ENCODE measurements around the gene IGSF22.

IGSF22 gene

DNA sequence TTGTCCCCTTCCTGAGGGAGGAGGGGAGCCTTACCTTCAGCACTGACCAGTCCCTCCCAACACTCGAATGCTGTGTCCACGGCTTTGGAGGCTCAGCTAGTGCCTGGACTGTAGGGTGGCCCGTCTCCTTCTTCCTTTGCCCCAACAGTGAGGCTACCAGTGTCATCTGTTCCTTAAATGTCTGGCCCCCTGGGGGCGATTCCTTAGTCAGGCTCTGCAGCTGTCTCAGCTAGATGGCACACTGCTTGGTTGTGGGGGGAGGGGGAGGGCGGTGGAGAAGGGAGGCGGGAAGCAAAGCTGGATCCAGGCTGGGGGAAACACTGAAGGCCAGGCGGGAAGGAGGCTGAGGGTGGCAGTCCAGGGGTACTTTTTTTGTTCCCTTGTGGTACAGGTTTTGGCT is at the start of gene IGSF22:
Gene IGSF22 (minus strand): TSS at position 149 of the 400 bp plus-strand sequence. CDS start 1,952 bp downstream, outside the sequence.
- Histone ChIP-seq H3K27ac (no peak within 1 kb of the TSS), H3K9ac (ENCODE audit: insufficient read length) (no peak within 1 kb of the TSS), H3K36me3 (ENCODE audit: insufficient read depth, low read length) (no peaks in the 10 kb centered on the region), H3K4me3 (no peak within 1 kb of the TSS), H3K9me3 (ENCODE audit: low read depth, low read length) (no peaks in the 10 kb centered on the region)
- no peak for DNase-seq (ENCODE audit: low read depth, low spot score)
- no peak for TF ChIP-seq EZH2 (IDR thresholded peaks at IDR 0.05)
- TF ChIP-seq POLR2AphosphoS5 (IDR thresholded peaks at IDR 0.05; ENCODE audit: borderline replicate concordance, low read depth, low read length) = no peak
- no peak for TF ChIP-seq FOXP2 (optimal IDR thresholded peaks at IDR 0.05; ENCODE audit: control extremely low read depth, extremely low read length, insufficient read depth)

DNA sequence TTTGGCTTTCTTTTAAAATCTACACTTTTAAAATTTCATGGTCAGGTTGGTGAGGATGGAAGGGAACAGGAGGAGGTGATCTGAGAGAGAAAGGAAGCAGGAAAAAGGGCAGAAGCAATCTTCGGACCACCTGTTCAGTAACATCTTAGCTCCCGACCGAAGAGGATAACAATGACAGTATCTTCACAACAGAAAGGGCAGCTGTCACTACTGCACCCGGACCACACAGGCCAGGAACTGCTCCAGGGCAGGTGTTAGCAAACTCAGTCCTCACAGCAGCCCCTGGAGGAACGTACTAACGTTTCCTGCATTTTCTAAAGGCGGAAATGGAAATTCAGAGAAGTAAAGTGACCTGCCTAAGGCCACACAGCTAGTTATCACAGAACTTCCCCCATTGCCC is 48.8 kb upstream of the IGSF22 start:
- no peak for DNase-seq (ENCODE audit: low read depth, low spot score)
- TF ChIP-seq POLR2AphosphoS5 (IDR thresholded peaks at IDR 0.05; ENCODE audit: borderline replicate concordance, low read depth, low read length) = no peak
- no peak overlapping the region for H3K4me3 ChIP-seq
- no peak overlapping the region for H3K9ac ChIP-seq (ENCODE audit: insufficient read length)
- H3K36me3 ChIP-seq (ENCODE audit: insufficient read depth, low read length) = no peaks in the 10 kb centered on the region
- no peaks in the 10 kb centered on the region for H3K9me3 ChIP-seq (ENCODE audit: low read depth, low read length)
- H3K27ac ChIP-seq = no peak overlapping the region

DNA sequence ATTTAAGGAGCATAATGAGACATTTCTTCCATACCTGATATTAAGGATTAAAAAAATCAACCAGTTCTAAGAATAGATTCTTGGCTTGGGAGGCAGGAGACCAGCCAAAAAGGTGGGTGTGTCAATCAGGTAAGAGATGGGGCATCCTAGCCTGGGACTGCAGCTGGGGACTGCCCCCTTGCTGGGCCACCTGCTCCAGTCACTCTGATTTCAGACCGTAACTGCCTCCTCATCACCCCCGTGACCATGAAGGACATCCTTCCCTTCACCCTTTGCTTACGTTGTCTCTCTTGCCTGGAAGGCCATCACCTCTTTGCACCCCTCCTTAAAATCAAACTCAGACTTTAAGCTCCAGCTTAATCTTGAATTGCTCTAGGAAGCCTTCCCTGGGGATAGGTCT is 47.7 kb upstream of the IGSF22 start:
- TF ChIP-seq EZH2 (IDR thresholded peaks at IDR 0.05) = no peak
- TF ChIP-seq POLR2AphosphoS5 (IDR thresholded peaks at IDR 0.05; ENCODE audit: borderline replicate concordance, low read depth, low read length) = no peak
- no peak for TF ChIP-seq FOXP2 (optimal IDR thresholded peaks at IDR 0.05; ENCODE audit: control extremely low read depth, extremely low read length, insufficient read depth)
- H3K9me3 ChIP-seq (ENCODE audit: low read depth, low read length) = no peaks in the 10 kb centered on the region
- H3K4me3 ChIP-seq = no peak overlapping the region
- H3K9ac ChIP-seq (ENCODE audit: insufficient read length) = no peak overlapping the region
- no peaks in the 10 kb centered on the region for H3K36me3 ChIP-seq (ENCODE audit: insufficient read depth, low read length)
- no peak for DNase-seq (ENCODE audit: low read depth, low spot score)
- H3K27ac ChIP-seq = no peak overlapping the region

DNA sequence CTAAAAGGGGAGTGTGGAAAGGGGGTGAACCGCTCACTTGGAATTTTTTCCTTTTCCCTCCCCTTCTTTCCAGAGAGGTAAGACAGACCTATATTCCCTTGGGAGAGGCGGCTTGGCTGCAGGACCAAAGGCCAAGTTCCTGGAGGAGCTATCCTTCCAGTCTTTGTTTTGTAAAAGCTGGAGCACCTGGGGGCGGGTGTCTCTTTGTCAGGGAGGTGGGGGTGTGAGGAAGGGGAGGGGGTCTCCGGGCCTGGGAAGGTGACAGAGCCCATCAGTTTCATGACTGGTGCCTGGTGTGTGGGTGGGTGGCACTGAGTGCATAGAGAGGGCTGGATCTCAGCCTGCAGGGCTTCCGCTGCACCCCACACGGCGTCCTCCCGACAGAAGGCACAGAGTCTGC is 47.1 kb upstream of the IGSF22 start:
- Histone ChIP-seq H3K9me3 (ENCODE audit: low read depth, low read length) (no peaks in the 10 kb centered on the region), H3K36me3 (ENCODE audit: insufficient read depth, low read length) (no peaks in the 10 kb centered on the region), H3K9ac (ENCODE audit: insufficient read length) (no peak overlapping the region), H3K27ac (no peak overlapping the region), H3K4me3 (no peak overlapping the region)
- no peak for DNase-seq (ENCODE audit: low read depth, low spot score)
- TF ChIP-seq FOXP2 (optimal IDR thresholded peaks at IDR 0.05; ENCODE audit: control extremely low read depth, extremely low read length, insufficient read depth) (no peak), POLR2AphosphoS5 (IDR thresholded peaks at IDR 0.05; ENCODE audit: borderline replicate concordance, low read depth, low read length) (no peak), EZH2 (IDR thresholded peaks at IDR 0.05) (no peak)

DNA sequence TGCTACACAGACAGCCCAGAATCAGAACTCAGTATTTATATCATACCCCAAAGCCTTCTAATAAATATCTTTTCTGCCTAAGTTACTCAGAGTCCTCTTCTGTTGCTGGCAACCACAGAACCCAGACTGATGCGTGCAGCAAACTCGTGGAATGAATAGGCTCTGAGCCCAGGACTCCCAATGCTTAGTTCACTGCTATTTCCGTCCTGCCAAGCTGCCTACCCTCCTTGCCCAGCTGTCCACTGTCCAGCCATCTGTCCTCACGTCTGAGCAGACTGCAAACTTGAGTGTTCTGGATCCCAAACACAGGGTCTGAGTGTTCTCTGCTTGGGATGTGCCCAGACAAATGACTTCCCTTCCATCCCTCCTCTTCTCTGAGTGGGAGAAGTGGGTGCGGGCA is 46.2 kb upstream of the IGSF22 start:
- H3K4me3 ChIP-seq = no peak overlapping the region
- no peak for DNase-seq (ENCODE audit: low read depth, low spot score)
- TF ChIP-seq POLR2AphosphoS5 (IDR thresholded peaks at IDR 0.05; ENCODE audit: borderline replicate concordance, low read depth, low read length) (no peak), EZH2 (IDR thresholded peaks at IDR 0.05) (no peak), FOXP2 (optimal IDR thresholded peaks at IDR 0.05; ENCODE audit: control extremely low read depth, extremely low read length, insufficient read depth) (no peak)
- H3K9me3 ChIP-seq (ENCODE audit: low read depth, low read length) = no peaks in the 10 kb centered on the region
- H3K36me3 ChIP-seq (ENCODE audit: insufficient read depth, low read length) = no peaks in the 10 kb centered on the region
- no peak overlapping the region for H3K27ac ChIP-seq
- no peak overlapping the region for H3K9ac ChIP-seq (ENCODE audit: insufficient read length)

DNA sequence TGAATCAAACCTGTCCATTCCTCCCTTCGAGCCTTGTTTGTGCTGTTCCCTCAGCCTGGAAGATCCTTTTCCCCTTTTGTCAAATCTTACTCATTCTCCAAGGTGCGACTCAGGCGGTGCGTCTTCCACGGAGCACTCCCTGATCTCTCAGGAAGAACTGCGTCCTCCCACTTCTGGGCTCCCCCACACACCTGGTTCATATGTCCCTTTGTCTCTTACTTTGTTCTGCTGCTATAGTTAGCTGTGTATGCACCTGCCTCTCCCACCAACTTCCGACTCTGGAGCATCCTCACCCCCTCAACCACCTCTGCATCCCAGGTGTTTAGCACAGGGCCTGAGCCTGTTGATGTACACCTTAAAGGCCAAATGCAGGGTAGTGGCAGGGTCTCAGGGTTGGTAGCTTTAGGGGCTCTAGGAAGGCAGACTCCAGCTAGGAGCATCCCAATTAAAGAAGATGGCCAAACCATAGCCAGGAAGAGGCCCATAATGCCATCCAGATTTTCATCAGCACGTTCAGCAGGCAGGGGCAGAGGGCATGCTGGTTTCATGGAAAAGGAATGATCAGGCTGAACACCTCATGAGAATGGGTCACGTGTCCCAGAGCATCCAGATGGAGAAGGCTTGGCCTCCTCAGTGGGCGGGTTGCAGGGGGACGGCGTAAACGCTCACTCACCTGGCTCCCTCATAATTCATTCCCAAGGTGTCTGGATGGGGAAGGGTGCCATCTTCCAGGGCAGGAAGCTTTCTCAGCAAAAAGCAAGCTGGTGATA is 45.5 kb upstream of the IGSF22 start:
- Histone ChIP-seq H3K9me3 (ENCODE audit: low read depth, low read length) (no peaks in the 10 kb centered on the region), H3K27ac (no peak overlapping the region), H3K9ac (ENCODE audit: insufficient read length) (no peak overlapping the region), H3K4me3 (no peak overlapping the region), H3K36me3 (ENCODE audit: insufficient read depth, low read length) (no peaks in the 10 kb centered on the region)
- TF ChIP-seq POLR2AphosphoS5 (IDR thresholded peaks at IDR 0.05; ENCODE audit: borderline replicate concordance, low read depth, low read length) = no peak
- no peak for TF ChIP-seq EZH2 (IDR thresholded peaks at IDR 0.05)
- no peak for TF ChIP-seq FOXP2 (optimal IDR thresholded peaks at IDR 0.05; ENCODE audit: control extremely low read depth, extremely low read length, insufficient read depth)
- DNase-seq (ENCODE audit: low read depth, low spot score) = no peak

DNA sequence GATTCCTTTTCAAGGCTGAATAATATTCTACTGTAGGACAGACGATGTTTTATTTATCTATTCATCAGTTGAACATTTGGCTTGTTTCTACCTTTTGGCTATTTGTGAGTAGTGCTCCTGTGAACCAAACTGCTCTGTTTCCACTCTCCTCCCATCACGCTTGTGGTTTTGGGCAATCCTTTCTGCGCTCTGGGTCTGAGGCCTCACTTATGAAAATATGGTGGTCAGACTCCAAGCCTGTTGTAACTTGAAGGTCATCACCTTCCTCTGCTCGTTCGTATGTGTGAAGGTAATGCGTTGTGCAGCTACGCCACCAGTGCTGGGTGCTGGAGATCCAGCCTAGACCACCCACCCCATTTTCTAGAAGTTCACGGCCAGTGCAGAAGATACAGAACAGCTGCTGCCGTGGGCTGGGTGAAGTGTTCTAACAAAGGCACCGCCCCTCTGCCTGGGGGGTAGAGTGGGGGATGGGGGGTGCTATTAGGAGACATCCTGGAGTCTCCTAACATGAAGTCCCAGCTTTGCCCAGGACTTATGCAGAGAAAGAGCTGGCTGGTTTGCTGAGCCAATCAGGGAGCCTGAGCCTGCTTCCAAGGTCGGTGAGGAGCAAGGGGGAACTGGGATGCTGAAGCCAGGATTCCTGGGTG is 44.6 kb upstream of the IGSF22 start:
- H3K4me3 ChIP-seq = no peak overlapping the region
- H3K36me3 ChIP-seq (ENCODE audit: insufficient read depth, low read length) = no peaks in the 10 kb centered on the region
- DNase-seq (ENCODE audit: low read depth, low spot score) = no peak
- TF ChIP-seq POLR2AphosphoS5 (IDR thresholded peaks at IDR 0.05; ENCODE audit: borderline replicate concordance, low read depth, low read length) = no peak
- TF ChIP-seq EZH2 (IDR thresholded peaks at IDR 0.05) = no peak
- no peak for TF ChIP-seq FOXP2 (optimal IDR thresholded peaks at IDR 0.05; ENCODE audit: control extremely low read depth, extremely low read length, insufficient read depth)
- H3K9me3 ChIP-seq (ENCODE audit: low read depth, low read length) = no peaks in the 10 kb centered on the region
- H3K9ac ChIP-seq (ENCODE audit: insufficient read length) = no peak overlapping the region
- H3K27ac ChIP-seq = no peak overlapping the region

DNA sequence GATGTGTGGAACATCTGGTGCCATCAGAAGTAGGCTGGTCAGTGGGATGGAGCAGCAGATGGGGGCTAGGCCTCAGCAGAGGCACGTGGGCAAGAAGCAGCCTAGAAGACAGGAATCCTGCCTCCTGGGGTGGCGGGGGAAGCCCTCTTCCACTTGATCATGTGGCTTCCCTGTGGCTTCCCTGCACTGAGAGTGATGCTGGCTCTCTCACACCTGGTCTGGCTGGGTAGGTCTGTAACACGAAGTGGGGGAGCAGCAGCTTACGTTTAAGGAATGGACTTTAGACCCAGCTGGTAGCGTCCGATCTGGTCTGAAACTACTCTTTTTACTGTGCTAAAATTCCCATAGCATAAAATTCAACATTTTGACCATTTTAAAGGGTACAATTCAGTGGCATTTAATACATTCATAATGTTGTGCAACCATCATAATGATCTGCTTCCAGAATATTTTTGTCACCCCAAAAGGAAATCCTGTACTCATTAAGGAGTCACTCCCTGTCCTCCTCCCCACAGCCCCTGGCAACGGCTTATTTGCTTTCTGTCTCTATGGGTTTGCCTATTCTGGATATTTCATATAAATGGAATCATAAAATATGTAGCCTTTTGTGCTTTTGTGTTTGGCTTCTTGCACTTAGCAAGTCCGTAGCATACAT is 43.9 kb upstream of the IGSF22 start:
- no peak overlapping the region for H3K9ac ChIP-seq (ENCODE audit: insufficient read length)
- no peak overlapping the region for H3K27ac ChIP-seq
- TF ChIP-seq POLR2AphosphoS5 (IDR thresholded peaks at IDR 0.05; ENCODE audit: borderline replicate concordance, low read depth, low read length) (no peak), EZH2 (IDR thresholded peaks at IDR 0.05) (no peak), FOXP2 (optimal IDR thresholded peaks at IDR 0.05; ENCODE audit: control extremely low read depth, extremely low read length, insufficient read depth) (no peak)
- H3K4me3 ChIP-seq = no peak overlapping the region
- no peaks in the 10 kb centered on the region for H3K36me3 ChIP-seq (ENCODE audit: insufficient read depth, low read length)
- no peaks in the 10 kb centered on the region for H3K9me3 ChIP-seq (ENCODE audit: low read depth, low read length)
- no peak for DNase-seq (ENCODE audit: low read depth, low spot score)
